ENCODE results near the gene FTSJ3.

DNA sequence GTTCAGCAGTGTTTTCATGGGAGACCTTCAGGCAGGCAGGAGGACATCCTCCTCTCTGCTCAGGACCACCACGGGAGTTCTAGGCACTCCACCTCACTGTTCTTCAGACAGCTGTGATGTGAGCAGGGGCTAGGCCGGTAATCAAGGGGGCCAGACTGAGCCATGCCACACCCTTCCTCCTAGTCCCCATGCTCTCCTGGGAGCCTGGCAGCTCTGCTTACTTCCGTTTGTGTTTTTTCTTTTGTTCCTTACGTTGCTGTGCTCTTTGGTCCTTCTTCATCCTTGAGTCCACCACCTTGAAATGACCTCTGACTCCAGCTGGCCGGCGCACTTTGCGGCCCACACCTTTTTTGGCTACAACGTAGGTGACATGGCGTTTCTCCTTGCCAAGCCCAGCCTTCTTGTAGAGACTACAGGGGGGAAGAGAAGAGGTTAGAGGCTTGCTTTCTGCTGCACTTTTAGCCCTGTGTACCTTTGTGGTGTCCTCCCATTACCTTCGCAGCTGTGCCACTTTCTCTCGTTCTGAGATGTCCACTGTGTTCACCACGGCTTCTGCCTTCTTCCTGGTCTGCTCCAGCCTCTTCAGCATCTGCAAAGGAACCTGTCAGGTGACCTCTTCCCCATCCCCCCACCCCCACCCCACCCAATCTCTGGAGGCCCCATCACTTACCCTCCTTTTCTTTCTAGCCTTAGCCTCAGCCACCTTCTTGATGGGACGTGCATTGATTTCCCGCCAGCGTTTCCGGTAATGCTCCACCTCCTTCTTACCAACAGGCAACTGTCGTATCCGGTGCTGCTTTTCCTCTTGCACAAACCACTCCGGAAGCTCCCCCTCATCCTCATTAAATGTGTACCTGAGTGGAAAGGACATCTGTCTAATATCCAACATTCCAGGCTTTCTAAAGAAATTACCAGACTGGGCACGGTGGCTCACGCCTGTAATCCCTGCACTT is 7.6 kb downstream of the FTSJ3 start:
- TF ChIP-seq, protein P1, sequence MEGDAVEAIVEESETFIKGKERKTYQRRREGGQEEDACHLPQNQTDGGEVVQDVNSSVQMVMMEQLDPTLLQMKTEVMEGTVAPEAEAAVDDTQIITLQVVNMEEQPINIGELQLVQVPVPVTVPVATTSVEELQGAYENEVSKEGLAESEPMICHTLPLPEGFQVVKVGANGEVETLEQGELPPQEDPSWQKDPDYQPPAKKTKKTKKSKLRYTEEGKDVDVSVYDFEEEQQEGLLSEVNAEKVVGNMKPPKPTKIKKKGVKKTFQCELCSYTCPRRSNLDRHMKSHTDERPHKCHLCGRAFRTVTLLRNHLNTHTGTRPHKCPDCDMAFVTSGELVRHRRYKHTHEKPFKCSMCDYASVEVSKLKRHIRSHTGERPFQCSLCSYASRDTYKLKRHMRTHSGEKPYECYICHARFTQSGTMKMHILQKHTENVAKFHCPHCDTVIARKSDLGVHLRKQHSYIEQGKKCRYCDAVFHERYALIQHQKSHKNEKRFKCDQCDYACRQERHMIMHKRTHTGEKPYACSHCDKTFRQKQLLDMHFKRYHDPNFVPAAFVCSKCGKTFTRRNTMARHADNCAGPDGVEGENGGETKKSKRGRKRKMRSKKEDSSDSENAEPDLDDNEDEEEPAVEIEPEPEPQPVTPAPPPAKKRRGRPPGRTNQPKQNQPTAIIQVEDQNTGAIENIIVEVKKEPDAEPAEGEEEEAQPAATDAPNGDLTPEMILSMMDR (IDR thresholded peaks at IDR 0.05; ENCODE audit: insufficient read depth, low read length): no peak
- peak; percentile 56 for TF ChIP-seq POLR2AphosphoS5 (IDR thresholded peaks at IDR 0.05; ENCODE audit: low read depth)
- no peak for TF ChIP-seq SPI1 (IDR thresholded peaks at IDR 0.05; ENCODE audit: borderline replicate concordance, low read depth)
- TF ChIP-seq GABPA (IDR thresholded peaks at IDR 0.05; ENCODE audit: low read depth): peak; percentile 31; the same call in 1 of the 2 replicates
- no peak for TF ChIP-seq REST (IDR thresholded peaks at IDR 0.05; ENCODE audit: insufficient replicate concordance, low read depth)

Measured in HL-60 (cell line).